Skeletal muscle cell (primary cell): ENCODE measurements around the gene PTPRN2.

ENCODE experiments used
- DNase-seq: peaks from one replicate; pipeline ENCODE4 v3.0.0-alpha.2; 2010; ENCODE audit warnings: low read depth
- H3K4me3 ChIP-seq: 2 replicates; pipeline ENCODE4 v1.5.1; 2011; ENCODE audit warnings: low read depth, mild to moderate bottlenecking, control low read depth, low read length, moderate library complexity

PTPRN2 gene

DNA sequence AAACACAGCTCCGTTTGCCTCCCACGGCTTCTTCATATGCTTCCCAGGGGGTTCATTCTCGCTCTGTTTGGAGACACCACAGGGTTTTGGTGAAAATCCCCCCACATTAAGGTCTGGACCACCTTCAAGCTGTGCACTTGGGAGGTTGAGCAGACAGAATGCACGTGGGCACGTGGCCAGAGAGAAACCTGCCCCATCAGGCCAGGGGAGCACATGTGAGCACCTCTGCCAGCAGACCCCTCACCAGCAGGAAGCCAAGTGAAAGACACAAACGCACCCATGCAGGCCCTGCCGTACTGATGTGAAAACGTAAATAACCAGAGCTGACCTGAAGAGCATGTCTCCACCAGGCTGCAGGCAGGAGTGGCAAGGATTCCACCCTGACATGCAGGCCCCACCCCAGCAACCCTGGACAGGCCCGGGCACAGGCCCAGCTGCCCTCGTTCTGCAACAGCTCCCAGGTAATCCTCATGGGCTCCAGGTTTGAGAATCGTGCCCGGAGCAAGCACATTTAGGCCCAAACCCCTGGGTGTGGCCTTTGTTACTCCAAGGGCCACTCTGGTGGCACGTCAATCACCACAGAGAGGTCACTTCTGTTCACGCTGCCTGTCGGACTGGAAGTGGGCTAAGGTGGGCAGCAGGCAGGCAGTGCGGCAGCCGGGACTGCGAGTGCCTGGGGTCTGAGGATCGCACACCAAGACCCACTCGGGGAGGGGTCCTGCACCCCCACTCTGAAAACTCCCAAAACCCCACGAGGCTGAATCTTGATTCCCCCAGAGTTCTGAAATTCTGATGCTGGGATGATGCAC, 184.4 kb downstream of the PTPRN2 start:
- no peak overlapping the region for H3K4me3 ChIP-seq
- DNase-seq: no peak

DNA sequence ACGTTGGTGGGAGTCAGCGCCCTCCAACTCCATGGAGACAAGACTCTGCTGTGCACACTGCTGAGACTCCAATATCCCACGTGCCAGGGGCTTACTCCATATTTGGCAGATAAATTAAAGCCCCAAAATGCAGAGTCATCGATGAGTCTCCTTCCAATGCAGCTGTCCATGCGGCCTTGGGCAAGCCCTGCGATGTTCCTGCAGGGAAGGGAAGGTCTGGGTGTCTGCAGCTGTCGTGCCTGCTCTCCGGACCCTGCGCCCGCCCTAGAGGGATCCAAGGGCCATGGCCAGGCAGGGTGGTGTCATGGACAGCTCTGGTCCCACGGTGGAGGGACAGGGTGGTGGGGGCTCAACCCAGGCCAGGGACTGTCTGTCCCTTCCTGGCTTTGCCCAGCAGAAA, 185.2 kb downstream of the PTPRN2 start:
- no peak for DNase-seq
- no peak overlapping the region for H3K4me3 ChIP-seq

DNA sequence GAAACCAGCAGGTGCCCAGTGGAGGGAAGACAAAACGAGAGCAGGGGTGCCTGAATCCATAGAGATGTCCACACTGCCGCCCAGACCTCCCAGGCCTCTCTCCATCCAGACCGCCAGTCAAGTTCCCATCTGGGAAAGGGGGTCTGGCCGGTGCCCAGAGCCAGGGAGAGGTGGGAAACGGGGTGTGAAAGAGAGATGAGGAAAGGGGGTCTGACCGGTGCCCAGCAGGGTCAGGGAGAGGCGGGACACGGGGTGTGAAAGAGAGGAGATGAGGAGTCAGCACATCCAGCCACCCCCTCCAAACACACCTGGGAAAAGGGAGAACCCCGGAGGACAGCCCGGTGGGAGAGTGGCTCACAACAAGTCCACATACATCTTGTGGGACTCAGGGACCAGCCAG, 185.8 kb downstream of the PTPRN2 start:
- no peak overlapping the region for H3K4me3 ChIP-seq
- no peak for DNase-seq

DNA sequence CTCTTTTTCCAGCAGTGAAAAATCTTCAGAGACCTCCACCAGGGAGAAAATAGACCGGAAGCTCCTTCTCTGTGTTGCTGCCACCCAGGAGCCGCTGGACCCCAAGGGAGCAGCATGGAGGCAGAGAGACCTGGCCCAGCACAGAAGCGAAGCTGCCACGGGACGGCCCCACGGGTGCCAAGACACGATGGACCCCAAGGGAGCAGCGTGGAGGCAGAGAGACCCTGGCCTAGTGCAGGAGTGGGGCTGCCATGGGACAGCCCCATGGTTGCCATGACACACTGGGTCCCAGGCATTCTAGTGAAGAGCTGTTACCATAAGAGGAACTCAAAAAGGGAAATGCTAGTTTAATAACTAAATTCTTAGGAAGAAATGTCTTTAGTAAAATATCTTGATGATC, 186.3 kb downstream of the PTPRN2 start:
- DNase-seq: no peak

GRCh38 chr7:158400601-158401225, 186.9 kb downstream of the PTPRN2 start:
- no peak for DNase-seq
- no peak overlapping the region for H3K4me3 ChIP-seq

More for the DNA sequence above, 186.3 kb downstream of the PTPRN2 start:
- H3K4me3 ChIP-seq: no peak overlapping the region

GRCh38 chr7:158399762-158400161, 187.9 kb downstream of the PTPRN2 start:
- DNase-seq: no peak
- no peak overlapping the region for H3K4me3 ChIP-seq

DNA sequence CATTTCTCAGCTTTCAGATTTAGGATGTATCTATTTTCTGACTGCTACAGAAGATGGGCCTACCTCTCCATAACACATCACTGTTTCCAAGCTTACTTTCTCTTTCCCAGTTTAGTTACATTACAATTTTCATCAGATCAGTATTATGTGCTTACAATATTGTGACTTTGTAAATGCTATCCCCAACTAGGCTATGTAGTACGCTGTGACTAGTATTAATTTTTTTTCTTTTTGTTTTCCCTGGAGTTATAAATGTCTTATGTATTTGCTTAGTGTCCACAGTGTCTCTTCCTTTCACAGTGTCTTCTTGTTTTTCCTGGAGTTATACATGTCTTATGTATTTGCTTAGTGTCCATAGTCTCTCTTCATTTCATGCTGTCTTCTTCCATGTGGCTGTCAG, 188.9 kb downstream of the PTPRN2 start:
- no peak overlapping the region for H3K4me3 ChIP-seq
- no peak for DNase-seq

- no peak overlapping the region for H3K4me3 ChIP-seq
- no peak for DNase-seq
These were observed 189.7 kb downstream of the PTPRN2 start for GRCh38 chr7:158397885-158398284.

DNA sequence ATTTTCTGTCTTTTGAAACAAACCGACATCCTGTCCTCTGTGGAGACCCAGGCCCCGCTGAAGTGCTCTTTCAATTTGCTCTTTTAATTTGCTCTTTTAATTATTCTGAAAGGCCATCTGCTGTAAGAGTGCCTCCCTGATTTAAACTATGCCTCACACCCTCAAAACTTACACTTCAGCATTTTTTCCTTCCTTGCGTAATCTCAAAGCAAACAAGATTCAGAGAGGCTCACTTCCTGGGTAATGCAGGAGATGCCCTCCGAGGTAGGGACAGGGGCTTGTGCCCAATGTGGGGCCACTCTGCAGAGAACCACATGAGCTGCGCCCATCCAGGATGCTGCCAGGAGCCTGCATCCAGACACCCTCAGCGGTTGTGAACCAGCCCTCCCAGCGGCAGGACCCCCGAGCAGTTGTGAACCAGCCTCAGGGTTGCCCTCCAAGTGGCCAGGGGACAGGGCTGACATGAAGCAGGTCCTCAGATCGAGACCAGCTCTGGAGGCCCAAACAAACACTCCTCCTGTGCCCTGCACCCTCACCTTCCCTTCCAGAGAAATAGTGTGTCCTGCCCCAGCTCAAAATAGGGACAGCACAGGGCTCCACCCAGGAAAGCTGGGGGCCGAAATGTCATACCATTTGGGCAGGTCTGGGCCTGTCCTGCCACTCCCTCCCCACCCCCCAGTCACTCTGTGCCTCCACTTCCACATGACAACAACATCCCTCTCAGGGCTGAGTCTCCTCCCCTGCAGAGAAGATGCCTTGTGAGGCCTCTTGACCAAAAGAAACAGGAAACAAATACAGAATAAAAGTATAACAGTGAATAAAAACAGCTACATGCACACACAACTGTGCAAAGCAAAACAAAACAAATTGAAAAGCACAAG, 190.4 kb downstream of the PTPRN2 start:
- no peak overlapping the region for H3K4me3 ChIP-seq
- no peak for DNase-seq

GRCh38 chr7:158396301-158396905, 191.2 kb downstream of the PTPRN2 start:
- DNase-seq: no peak
- H3K4me3 ChIP-seq: no peak overlapping the region

- H3K4me3 ChIP-seq: no peak overlapping the region
- DNase-seq: no peak
These were observed 191.8 kb downstream of the PTPRN2 start for GRCh38 chr7:158395780-158396278.

GRCh38 chr7:158395349-158395748, 192.3 kb downstream of the PTPRN2 start:
- no peak overlapping the region for H3K4me3 ChIP-seq
- no peak for DNase-seq

DNA sequence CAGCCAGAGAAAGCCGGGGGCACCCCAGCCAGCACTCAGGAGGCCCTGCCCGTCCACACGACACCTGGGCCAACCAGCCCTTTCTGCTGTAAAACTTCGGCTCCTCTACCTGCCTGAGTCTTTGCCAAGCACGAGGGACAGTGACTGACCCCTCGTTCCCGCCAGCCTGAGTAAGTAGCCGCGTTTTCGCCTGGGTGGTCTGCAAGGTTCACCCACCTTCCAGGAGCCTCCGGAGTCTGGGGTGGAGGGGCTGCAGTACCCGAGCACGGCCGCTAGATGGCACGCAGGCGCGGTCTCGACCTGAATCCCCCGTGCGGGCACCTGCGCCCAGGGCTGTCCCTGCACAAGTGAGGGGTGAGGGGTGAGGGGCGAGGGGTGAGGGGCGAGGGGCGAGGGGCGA, 192.7 kb downstream of the PTPRN2 start:
- no peak overlapping the region for H3K4me3 ChIP-seq
- DNase-seq: no peak

DNA sequence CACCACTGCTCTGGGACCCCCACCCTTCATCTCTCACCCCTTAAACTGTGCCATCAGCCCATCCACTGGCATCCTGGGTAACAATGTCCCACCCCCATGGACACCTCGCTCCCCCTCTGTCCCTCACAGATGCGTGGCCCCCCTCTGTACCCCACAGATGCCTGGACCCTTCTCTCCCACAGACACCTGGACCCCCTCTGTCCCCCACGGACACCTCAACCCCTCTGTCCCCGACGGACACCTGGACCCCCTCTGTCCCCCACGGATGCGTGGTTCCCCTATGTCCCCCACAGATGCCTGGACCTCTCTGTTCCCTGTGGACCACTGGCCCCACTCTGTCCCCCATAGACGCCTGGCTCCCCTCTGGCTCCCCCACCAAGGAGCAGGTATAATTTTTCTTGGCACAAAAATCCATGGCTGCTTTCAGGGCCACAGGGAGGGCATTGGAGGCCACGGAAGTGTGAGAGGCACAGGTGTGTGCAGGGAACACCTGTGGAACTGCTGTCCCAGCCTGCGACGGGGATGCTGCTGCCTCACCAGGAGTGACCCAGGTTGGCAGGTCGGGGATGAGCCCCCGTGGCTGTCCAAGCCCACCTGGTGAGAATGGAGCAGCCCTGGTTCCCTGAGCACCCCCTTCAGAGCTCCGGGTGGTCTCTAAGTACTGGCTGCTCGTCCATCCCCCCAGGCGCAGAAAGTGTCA, 193.5 kb downstream of the PTPRN2 start:
- no peak overlapping the region for H3K4me3 ChIP-seq
- DNase-seq: no peak

- no peak overlapping the region for H3K4me3 ChIP-seq
- DNase-seq: no peak
These were observed 195.4 kb downstream of the PTPRN2 start for GRCh38 chr7:158392251-158392650.

GRCh38 chr7:158391541-158391940, 196.1 kb downstream of the PTPRN2 start:
- no peak for DNase-seq
- H3K4me3 ChIP-seq: no peak overlapping the region

DNA sequence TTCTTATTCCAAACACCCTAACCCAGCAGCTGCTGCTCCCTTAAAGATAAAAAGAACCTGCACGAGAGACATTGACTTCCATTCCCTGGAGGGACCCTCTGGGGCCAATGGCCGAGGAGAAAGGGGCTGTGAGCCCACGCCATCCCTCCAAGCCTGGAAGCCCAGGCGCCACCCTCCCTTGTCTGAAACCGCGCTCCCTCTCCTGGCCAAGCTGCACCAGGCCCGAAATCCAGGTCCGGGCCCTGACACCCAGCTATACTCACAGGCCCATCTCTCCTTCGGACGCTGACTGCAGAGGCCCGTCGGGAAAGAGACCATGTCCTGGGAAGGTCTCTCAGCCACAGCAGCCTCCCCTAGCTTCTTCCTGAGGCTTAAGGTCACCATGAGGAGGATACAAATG, 196.5 kb downstream of the PTPRN2 start:
- no peak overlapping the region for H3K4me3 ChIP-seq
- DNase-seq: no peak

GRCh38 chr7:158390460-158390859, 197.2 kb downstream of the PTPRN2 start:
- no peak for DNase-seq
- H3K4me3 ChIP-seq: no peak overlapping the region
